ENCODE measurements around the gene TPO. TPM values are rescaled to one million over a fixed set of nuclear protein-coding genes. Genes with fewer than 3 reads are reported as not detected.

Gene TPO
- polyA plus RNA-seq, 3 donors, result not detected

DNA sequence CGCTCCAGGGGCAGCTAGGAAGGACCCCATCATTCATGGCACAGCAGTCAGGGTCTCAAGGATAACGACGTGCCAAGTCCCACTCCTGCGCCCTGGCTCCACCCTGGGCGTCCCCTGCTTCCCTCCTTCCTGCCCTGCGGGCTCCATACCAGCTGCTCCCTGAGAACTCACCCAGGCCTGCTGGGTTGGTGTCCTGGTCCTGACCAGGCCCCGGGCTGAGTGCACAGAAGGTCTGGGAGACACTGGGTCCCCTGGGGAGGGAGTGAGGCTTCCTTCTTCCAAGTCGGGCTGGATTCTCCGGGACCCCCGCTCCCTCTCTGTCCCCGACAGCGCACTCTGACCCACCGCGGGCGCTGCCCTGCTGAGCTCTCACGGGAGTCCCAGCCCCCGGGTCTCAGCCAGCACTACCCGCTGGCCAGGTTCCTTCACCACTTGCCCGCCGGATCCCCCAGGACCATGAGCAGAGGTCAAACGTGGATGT, 170.8 kb downstream of the TPO start:
- Histone ChIP-seq H2AFZ (ENCODE audit: insufficient read depth, low read depth, low read length, poor library complexity, severe bottlenecking) (no peak overlapping the region), H3K9ac (ENCODE audit: insufficient read depth, low read length, poor library complexity, severe bottlenecking) (no peak overlapping the region), H3K9me3 (replicated peaks in 1 of 2; ENCODE audit: control insufficient read depth in 1 of 2, insufficient read depth in 1 of 2, low read length in 2 of 2) (no peaks in the 10 kb centered on the region), H3K36me3 (replicated peaks in 1 of 2; ENCODE audit: control insufficient read depth in 1 of 2, insufficient read depth in 2 of 2, low read length in 2 of 2) (no peaks in the 10 kb centered on the region), H3K4me3 (replicated peaks in 1 of 3; ENCODE audit: low read depth in 2 of 3, low read length in 3 of 3) (no peak overlapping the region), H3K4me2 (replicated peaks; ENCODE audit: extremely low read depth, low read length, poor library complexity, severe bottlenecking) (no peak overlapping the region), H3K27me3 (ENCODE audit: control insufficient read depth in 2 of 2, insufficient read depth in 2 of 2, low read length in 2 of 2) (no peaks in the 10 kb centered on the region), H3K79me2 (ENCODE audit: insufficient read depth, low read length) (no peaks in the 10 kb centered on the region), H4K20me1 (ENCODE audit: insufficient read depth, low read length) (no peaks in the 10 kb centered on the region), H3K27ac (ENCODE audit: low read depth in 1 of 2, low read length in 2 of 2) (no peak overlapping the region), H3K4me1 (ENCODE audit: control insufficient read depth in 1 of 2, insufficient read depth in 2 of 2, low read length in 2 of 2) (no peaks in the 10 kb centered on the region)
- no peaks in the 10 kb centered on the region for H3K4me1 Mint-ChIP-seq
- no peak for TF ChIP-seq CTCF (IDR thresholded peaks at IDR 0.05)
- no peak overlapping the region for H3K4me3 Mint-ChIP-seq
- 90% methylated on average over 17 of the region's 21 CpGs for WGBS (ENCODE audit: insufficient coverage)
- peaks cover 0 to 9% (median 3%) of the 10 kb centered on the region in 3 donors for H3K27me3 Mint-ChIP-seq (ENCODE audit: low read depth in 3 of 3)
- H3K36me3 Mint-ChIP-seq, result no peaks in the 10 kb centered on the region
- no peak overlapping the region for H3K27ac Mint-ChIP-seq
- intact Hi-C loops (cut with micrococcal nuclease), result no loop called here
- no peaks in the 10 kb centered on the region for H3K9me3 Mint-ChIP-seq
- DNase-seq, result no peak

DNA sequence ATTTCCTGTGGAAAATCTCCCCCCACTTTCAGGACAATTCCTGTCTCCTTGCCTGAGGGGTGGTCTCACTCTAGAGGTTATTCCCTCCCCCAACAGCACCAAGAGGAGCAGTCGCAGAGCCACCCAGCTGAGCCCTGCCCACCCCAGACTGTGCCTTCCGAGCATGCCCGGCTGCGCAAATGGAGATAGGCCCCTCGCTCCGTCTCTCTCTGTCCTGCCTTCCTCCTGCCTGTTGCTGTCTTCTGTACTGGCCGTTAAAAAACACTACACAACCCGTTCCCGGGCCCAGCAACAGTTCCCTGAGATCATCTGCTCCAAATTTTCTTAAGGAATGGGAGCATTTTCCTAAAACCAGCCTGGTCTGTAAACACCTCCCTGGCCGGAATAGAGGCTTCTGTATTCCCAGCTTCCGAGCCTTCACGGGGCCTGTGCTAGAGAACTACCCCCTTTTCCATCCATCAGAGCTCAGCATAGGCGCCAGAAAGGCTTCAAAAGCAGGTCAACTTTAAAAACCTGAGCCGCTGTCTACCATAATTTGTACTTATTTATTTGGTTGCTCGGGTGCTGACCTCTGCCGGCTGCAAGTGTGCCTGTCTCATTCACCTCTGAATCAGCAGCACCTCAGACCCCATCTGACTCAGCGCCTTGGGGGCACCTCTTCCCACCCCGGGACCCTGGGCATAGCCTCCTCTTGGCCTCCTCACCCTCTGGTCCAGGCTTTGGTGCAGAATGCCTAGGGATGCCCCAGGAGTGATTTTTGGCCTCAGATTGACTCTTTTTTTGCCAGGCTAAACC, 171.6 kb downstream of the TPO start:
- H3K4me2 ChIP-seq (replicated peaks; ENCODE audit: extremely low read depth, low read length, poor library complexity, severe bottlenecking), result no peak overlapping the region
- WGBS (ENCODE audit: insufficient coverage), result 85% methylated on average over 17 of the region's 18 CpGs

More for the DNA sequence above, 171.6 kb downstream of the TPO start:
- H3K36me3 Mint-ChIP-seq, result no peaks in the 10 kb centered on the region
- H3K9me3 ChIP-seq (replicated peaks in 1 of 2; ENCODE audit: control insufficient read depth in 1 of 2, insufficient read depth in 1 of 2, low read length in 2 of 2), result no peaks in the 10 kb centered on the region
- no peak for DNase-seq
- no peak overlapping the region for H3K9ac ChIP-seq (ENCODE audit: insufficient read depth, low read length, poor library complexity, severe bottlenecking)
- no peak for TF ChIP-seq CTCF (IDR thresholded peaks at IDR 0.05)
- no peaks in the 10 kb centered on the region for H3K79me2 ChIP-seq (ENCODE audit: insufficient read depth, low read length)
- no peaks in the 10 kb centered on the region for H4K20me1 ChIP-seq (ENCODE audit: insufficient read depth, low read length)
- H3K4me1 ChIP-seq (ENCODE audit: control insufficient read depth in 1 of 2, insufficient read depth in 2 of 2, low read length in 2 of 2), result no peaks in the 10 kb centered on the region
- no peak overlapping the region for H2AFZ ChIP-seq (ENCODE audit: insufficient read depth, low read depth, low read length, poor library complexity, severe bottlenecking)
- H3K27ac ChIP-seq (ENCODE audit: low read depth in 1 of 2, low read length in 2 of 2), result no peak overlapping the region
- no peaks in the 10 kb centered on the region for H3K27me3 ChIP-seq (ENCODE audit: control insufficient read depth in 2 of 2, insufficient read depth in 2 of 2, low read length in 2 of 2)
- no peaks in the 10 kb centered on the region for H3K4me1 Mint-ChIP-seq
- H3K27ac Mint-ChIP-seq, result no peak overlapping the region
- H3K27me3 Mint-ChIP-seq (ENCODE audit: low read depth in 3 of 3), result peaks cover 0 to 8% (median 3%) of the 10 kb centered on the region in 3 donors
- H3K36me3 ChIP-seq (replicated peaks in 1 of 2; ENCODE audit: control insufficient read depth in 1 of 2, insufficient read depth in 2 of 2, low read length in 2 of 2), result no peaks in the 10 kb centered on the region
- intact Hi-C loops (cut with micrococcal nuclease), result no loop called here
- H3K9me3 Mint-ChIP-seq, result no peaks in the 10 kb centered on the region
- H3K4me3 Mint-ChIP-seq, result no peak overlapping the region
- H3K4me3 ChIP-seq (replicated peaks in 1 of 3; ENCODE audit: low read depth in 2 of 3, low read length in 3 of 3), result no peak overlapping the region

Data from CD14-positive monocyte (primary cell).